ENCODE data around the gene DBR1.
A peak's percentile ranks its signal among the peaks of the same experiment; 100 is the strongest.

The DBR1 gene

DNA sequence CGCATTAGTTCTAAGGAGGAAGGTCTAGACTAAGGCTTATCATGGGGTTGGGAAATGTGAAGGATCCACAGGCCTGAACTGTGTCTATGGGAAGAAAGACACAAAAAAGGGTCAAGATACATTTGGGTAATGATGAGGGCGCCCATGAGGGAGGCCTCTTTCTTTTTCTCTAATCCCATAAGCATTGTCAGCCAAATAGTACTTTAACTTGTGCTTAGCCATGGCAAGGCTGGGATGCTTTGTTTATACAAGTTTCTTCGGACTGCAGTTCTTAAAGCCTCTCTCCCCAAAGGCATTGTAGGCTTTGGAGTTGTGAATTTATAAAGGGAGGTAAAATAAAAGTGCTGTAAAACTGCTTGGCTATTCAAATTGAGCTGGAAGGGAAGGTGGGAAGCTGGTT is 35.8 kb upstream of the DBR1 start:
- Histone ChIP-seq H3K4me3 (ENCODE audit: insufficient read length, low read depth) (no peak overlapping the region), H3K27me3 (ENCODE audit: insufficient read depth, insufficient read length) (no peaks in the 10 kb centered on the region), H3K9ac (ENCODE audit: insufficient read length, low read depth) (no peak overlapping the region), H3K9me3 (ENCODE audit: insufficient read depth, low read length) (peaks cover 9% of the 10 kb centered on the region; the same call in 1 of the 2 replicates), H3K4me1 (ENCODE audit: insufficient read depth, insufficient read length) (no peaks in the 10 kb centered on the region), H3K36me3 (ENCODE audit: insufficient read depth, insufficient read length, low read length) (peaks cover 10% of the 10 kb centered on the region)
- no peak for TF ChIP-seq YY1 (IDR thresholded peaks at IDR 0.05; ENCODE audit: insufficient read depth, insufficient read length)
- TF ChIP-seq SUZ12 (IDR thresholded peaks at IDR 0.05; ENCODE audit: extremely low read depth, insufficient read depth, insufficient read length): no peak
- TF ChIP-seq ZNF274 (IDR thresholded peaks at IDR 0.05; ENCODE audit: low read depth, low read length): no peak
- peak; percentile 20 for DNase-seq (ENCODE audit: low read depth, low spot score)

GRCh38 chr3:138206196-138206595 is 31.5 kb upstream of the DBR1 start:
- Histone ChIP-seq H3K27me3 (ENCODE audit: insufficient read depth, insufficient read length) (no peaks in the 10 kb centered on the region), H3K4me3 (ENCODE audit: insufficient read length, low read depth) (no peak overlapping the region), H3K9me3 (ENCODE audit: insufficient read depth, low read length) (peaks cover 9% of the 10 kb centered on the region; the same call in 1 of the 2 replicates), H3K4me1 (ENCODE audit: insufficient read depth, insufficient read length) (peaks cover 3% of the 10 kb centered on the region), H3K36me3 (ENCODE audit: insufficient read depth, insufficient read length, low read length) (peaks cover 4% of the 10 kb centered on the region), H3K9ac (ENCODE audit: insufficient read length, low read depth) (no peak overlapping the region)
- TF ChIP-seq YY1 (IDR thresholded peaks at IDR 0.05; ENCODE audit: insufficient read depth, insufficient read length) (no peak), ZNF274 (IDR thresholded peaks at IDR 0.05; ENCODE audit: low read depth, low read length) (no peak), SUZ12 (IDR thresholded peaks at IDR 0.05; ENCODE audit: extremely low read depth, insufficient read depth, insufficient read length) (no peak)
- DNase-seq (ENCODE audit: low read depth, low spot score): no peak

DNA sequence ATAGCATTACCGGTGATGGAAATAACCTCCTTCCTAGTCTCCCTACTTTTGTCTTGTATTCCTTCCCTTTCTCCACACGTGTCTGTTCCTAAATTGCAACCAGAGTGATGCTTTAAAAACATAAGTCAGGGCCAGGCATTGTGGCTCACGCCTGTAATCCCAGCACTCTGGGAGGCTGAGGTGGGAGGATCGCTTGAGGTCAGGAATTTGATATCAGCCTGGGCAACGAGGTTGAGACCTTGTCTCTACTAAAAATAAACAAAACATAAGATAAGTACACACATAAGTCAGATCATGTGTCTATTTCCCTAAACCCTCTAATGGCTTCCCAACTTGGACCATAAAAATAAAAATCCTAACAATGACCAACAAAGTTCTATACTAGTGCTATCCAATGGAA is 30.8 kb upstream of the DBR1 start:
- Histone ChIP-seq H3K4me1 (ENCODE audit: insufficient read depth, insufficient read length) (peaks cover 3% of the 10 kb centered on the region), H3K9me3 (ENCODE audit: insufficient read depth, low read length) (peaks cover 9% of the 10 kb centered on the region; the same call in 1 of the 2 replicates), H3K9ac (ENCODE audit: insufficient read length, low read depth) (no peak overlapping the region), H3K4me3 (ENCODE audit: insufficient read length, low read depth) (no peak overlapping the region), H3K36me3 (ENCODE audit: insufficient read depth, insufficient read length, low read length) (peaks cover 4% of the 10 kb centered on the region), H3K27me3 (ENCODE audit: insufficient read depth, insufficient read length) (no peaks in the 10 kb centered on the region)
- no peak for DNase-seq (ENCODE audit: low read depth, low spot score)
- TF ChIP-seq ZNF274 (IDR thresholded peaks at IDR 0.05; ENCODE audit: low read depth, low read length) (no peak), YY1 (IDR thresholded peaks at IDR 0.05; ENCODE audit: insufficient read depth, insufficient read length) (no peak), SUZ12 (IDR thresholded peaks at IDR 0.05; ENCODE audit: extremely low read depth, insufficient read depth, insufficient read length) (no peak)

DNA sequence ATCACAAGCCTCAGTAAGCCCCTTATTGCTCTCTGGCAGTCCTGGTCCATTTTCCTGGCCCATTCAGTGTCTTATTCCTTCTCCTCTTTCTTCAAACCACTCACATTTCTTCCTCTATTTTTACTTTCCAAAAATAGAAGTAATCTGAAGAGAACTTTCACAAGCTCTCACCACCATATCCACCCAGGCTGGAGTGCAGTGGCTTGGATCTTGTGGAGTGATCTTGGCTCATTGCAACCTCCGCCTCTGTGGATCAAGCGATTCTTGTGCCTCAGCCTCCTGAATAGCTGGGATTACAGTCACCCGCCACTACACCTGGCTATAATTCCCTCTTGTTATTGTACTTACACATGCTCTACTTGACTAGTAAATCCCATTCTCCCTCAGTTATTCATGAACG is 29.2 kb upstream of the DBR1 start:
- Histone ChIP-seq H3K4me3 (ENCODE audit: insufficient read length, low read depth) (no peak overlapping the region), H3K4me1 (ENCODE audit: insufficient read depth, insufficient read length) (peaks cover 3% of the 10 kb centered on the region), H3K36me3 (ENCODE audit: insufficient read depth, insufficient read length, low read length) (peaks cover 2% of the 10 kb centered on the region), H3K9me3 (ENCODE audit: insufficient read depth, low read length) (peaks cover 9% of the 10 kb centered on the region; the same call in 1 of the 2 replicates), H3K9ac (ENCODE audit: insufficient read length, low read depth) (no peak overlapping the region), H3K27me3 (ENCODE audit: insufficient read depth, insufficient read length) (no peaks in the 10 kb centered on the region)
- TF ChIP-seq SUZ12 (IDR thresholded peaks at IDR 0.05; ENCODE audit: extremely low read depth, insufficient read depth, insufficient read length) (no peak), ZNF274 (IDR thresholded peaks at IDR 0.05; ENCODE audit: low read depth, low read length) (no peak), YY1 (IDR thresholded peaks at IDR 0.05; ENCODE audit: insufficient read depth, insufficient read length) (no peak)
- no peak for DNase-seq (ENCODE audit: low read depth, low spot score)

GRCh38 chr3:138202945-138203701 is 28.4 kb upstream of the DBR1 start:
- H3K4me3 ChIP-seq (ENCODE audit: insufficient read length, low read depth): no peak overlapping the region
- no peak for TF ChIP-seq YY1 (IDR thresholded peaks at IDR 0.05; ENCODE audit: insufficient read depth, insufficient read length)
- no peak for TF ChIP-seq ZNF274 (IDR thresholded peaks at IDR 0.05; ENCODE audit: low read depth, low read length)
- TF ChIP-seq SUZ12 (IDR thresholded peaks at IDR 0.05; ENCODE audit: extremely low read depth, insufficient read depth, insufficient read length): no peak
- no peak overlapping the region for H3K9ac ChIP-seq (ENCODE audit: insufficient read length, low read depth)
- H3K36me3 ChIP-seq (ENCODE audit: insufficient read depth, insufficient read length, low read length): no peaks in the 10 kb centered on the region
- H3K27me3 ChIP-seq (ENCODE audit: insufficient read depth, insufficient read length): no peaks in the 10 kb centered on the region
- peaks cover 6% of the 10 kb centered on the region; the same call in 1 of the 2 replicates for H3K9me3 ChIP-seq (ENCODE audit: insufficient read depth, low read length)
- peaks cover 3% of the 10 kb centered on the region for H3K4me1 ChIP-seq (ENCODE audit: insufficient read depth, insufficient read length)
- DNase-seq (ENCODE audit: low read depth, low spot score): no peak

DNA sequence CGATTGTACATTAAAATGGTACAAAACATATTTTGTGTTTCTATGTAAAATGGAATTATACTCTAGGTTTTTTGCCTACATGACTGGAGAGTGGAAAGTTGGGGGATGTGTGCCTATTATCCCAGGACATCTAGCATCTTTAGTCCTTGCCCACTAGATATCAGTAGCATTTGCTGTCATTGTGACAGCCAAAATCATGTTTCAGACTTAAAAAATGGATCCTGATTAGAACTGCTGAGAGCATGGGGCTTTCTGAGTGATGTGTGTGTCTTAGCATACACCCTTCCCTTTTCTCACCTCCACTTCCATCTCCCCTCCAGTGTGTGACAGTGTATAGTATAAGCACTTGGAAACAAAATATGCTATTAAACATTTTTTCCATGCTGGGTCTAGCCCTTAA is 25.7 kb upstream of the DBR1 start:
- Histone ChIP-seq H3K4me3 (ENCODE audit: insufficient read length, low read depth) (no peak overlapping the region), H3K4me1 (ENCODE audit: insufficient read depth, insufficient read length) (peaks cover 3% of the 10 kb centered on the region), H3K27me3 (ENCODE audit: insufficient read depth, insufficient read length) (no peaks in the 10 kb centered on the region), H3K36me3 (ENCODE audit: insufficient read depth, insufficient read length, low read length) (peaks cover 14% of the 10 kb centered on the region), H3K9ac (ENCODE audit: insufficient read length, low read depth) (no peak overlapping the region), H3K9me3 (ENCODE audit: insufficient read depth, low read length) (no peaks in the 10 kb centered on the region)
- no peak for DNase-seq (ENCODE audit: low read depth, low spot score)
- no peak for TF ChIP-seq ZNF274 (IDR thresholded peaks at IDR 0.05; ENCODE audit: low read depth, low read length)
- no peak for TF ChIP-seq SUZ12 (IDR thresholded peaks at IDR 0.05; ENCODE audit: extremely low read depth, insufficient read depth, insufficient read length)
- TF ChIP-seq YY1 (IDR thresholded peaks at IDR 0.05; ENCODE audit: insufficient read depth, insufficient read length): no peak

GRCh38 chr3:138199851-138200250 is 25.1 kb upstream of the DBR1 start:
- peaks cover 15% of the 10 kb centered on the region for H3K36me3 ChIP-seq (ENCODE audit: insufficient read depth, insufficient read length, low read length)
- no peak for TF ChIP-seq SUZ12 (IDR thresholded peaks at IDR 0.05; ENCODE audit: extremely low read depth, insufficient read depth, insufficient read length)
- no peak for TF ChIP-seq ZNF274 (IDR thresholded peaks at IDR 0.05; ENCODE audit: low read depth, low read length)
- TF ChIP-seq YY1 (IDR thresholded peaks at IDR 0.05; ENCODE audit: insufficient read depth, insufficient read length): no peak
- H3K9ac ChIP-seq (ENCODE audit: insufficient read length, low read depth): no peak overlapping the region
- H3K4me3 ChIP-seq (ENCODE audit: insufficient read length, low read depth): no peak overlapping the region
- H3K4me1 ChIP-seq (ENCODE audit: insufficient read depth, insufficient read length): peaks cover 3% of the 10 kb centered on the region
- no peaks in the 10 kb centered on the region for H3K9me3 ChIP-seq (ENCODE audit: insufficient read depth, low read length)
- H3K27me3 ChIP-seq (ENCODE audit: insufficient read depth, insufficient read length): no peaks in the 10 kb centered on the region
- DNase-seq (ENCODE audit: low read depth, low spot score): no peak
